Pancreas (tissue), 10 donors: Measurements from ENCODE around the gene PAX5. TPM values are rescaled to one million over a fixed set of nuclear protein-coding genes. Genes with fewer than 3 reads are reported as not detected.

ENCODE experiments used
- ATAC-seq, 4 donors: fragments of 200-7000 bp; cut with Tn5 transposase; one replicate each; pipeline versions ENCODE4 v1.8.0 to v1.9.1; 2020; ENCODE audit warnings: mild to moderate bottlenecking in 4 of 4, moderate library complexity in 4 of 4
- DNase-seq, 6 donors: peaks; one replicate each; pipeline ENCODE4 v3.0.0-alpha.2; 2020
- FAIRE-seq: peaks from 2 replicates; lab custom pipeline; 2012; peaks lifted over from hg19 to GRCh38; lab: Jason Lieb, UNC
- H3K27ac ChIP-seq, 4 donors: fragments of 200-600 bp; sonication (generic); 1 replicate in 3 of 4; 2 replicates in 1 of 4; pipeline versions ENCODE4 v1.5.0 to v1.8.0; 2020
- H3K27me3 ChIP-seq, 4 donors: fragments of 200-600 bp; one replicate each; pipeline ENCODE4 v1.8.0; 2021
- H3K36me3 ChIP-seq, 3 donors: fragments of 200-600 bp; sonication (generic) in 1 of 3; one replicate each; pipeline versions ENCODE4 v1.5.0 to v1.8.0; 2020 to 2021
- H3K4me1 ChIP-seq, 3 donors: fragments of 200-600 bp; one replicate each; pipeline ENCODE4 v1.8.0; 2021
- H3K4me3 ChIP-seq, 4 donors: fragments of 200-600 bp; sonication (generic) in 2 of 4; one replicate each; pipeline versions ENCODE4 v1.5.0 to v1.8.0; 2020 to 2021
- H3K9me3 ChIP-seq, 4 donors: fragments of 200-600 bp; one replicate each; pipeline ENCODE4 v1.8.0; 2021
- WGBS, 2 donors: extraction: QIAGEN DNeasy Blood & Tissue Kit; methylation state at CpG; one replicate each; pipeline ENCODE4 v1.1.7; 2013; 5-methylcytosine and 5-hydroxymethylcytosine counted together
- intact Hi-C, 3 donors: fragments of 100-400 bp; cut with DNase I; formaldehyde crosslinking; loops; one replicate each; pipeline versions ENCODE4 v1.11.1 to v1.14.2; 2022
- polyA plus RNA-seq, 2 donors: library from polyadenylated mRNA; stranded (reverse); fragments of 200-250 nt; gene quantifications; one replicate each; pipeline ENCODE4 v1.2.3, GENCODE V29; 2013
- total RNA-seq, 6 donors: library from RNA; stranded (reverse); fragmentation: NEBNext Ultra II Directional in 4 of 6; extraction: Animal tissue kit (Norgen Biotek cat#: 25700) in 4 of 6; gene quantifications; one replicate each; pipeline versions ENCODE4 v1.2.1 to v1.2.4, GENCODE V29; 2021 to 2023
- TF ChIP-seq, protein P1 (sequence below), 4 donors: fragments of 200-600 bp; sonication (generic) in 3 of 4; IDR thresholded peaks; one replicate each; pipeline versions ENCODE4 v1.5.0 to v1.8.0; 2021; ENCODE audit warnings: antibody characterized with exemption in 4 of 4
- donor health status: healthy with polysubstance abuse.
- donor health status: DM: no; HTN: no; CAD: no; lungs with moderate emphysema.
- donor health status: DM: no; HTN: no; CAD: no.
- donor health status: control.
- donor health status: control.
- donor health status: Bipolar disorder and iron deficiency.
- donor health status: DM: yes; HTN: yes; CAD: no.
- donor health status: DM: no; HTN: no; CAD: no.
- donor health status: DM: no; HTN: no; CAD: no.
- donor health status: DM: yes; HTN: yes; CAD: no.

PAX5 gene
- total and polyA plus RNA-seq, 8 donors = under 0.01 to 0.35 (median 0.28) TPM; not detected in 1

DNA sequence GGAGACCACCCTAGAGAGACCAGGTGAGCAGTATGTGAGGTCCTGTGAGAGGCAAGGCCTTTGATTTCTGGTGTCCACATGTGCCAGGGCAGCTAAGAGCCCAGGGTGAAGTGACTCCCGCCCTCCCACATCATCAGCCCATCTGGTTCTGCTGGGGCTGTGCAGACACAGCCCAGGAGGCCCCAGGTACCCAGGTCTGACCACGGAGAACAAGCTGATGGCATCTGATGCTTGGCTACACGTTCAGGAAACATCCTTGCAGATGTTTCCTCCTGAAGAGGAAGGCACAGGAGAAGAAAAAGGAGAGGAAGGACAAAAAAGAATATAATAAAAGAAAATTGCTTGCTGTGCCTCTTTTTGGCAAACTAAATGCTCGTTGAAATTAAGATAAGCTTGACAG lies 225.8 kb downstream of the PAX5 start:
- intact Hi-C loops = loop anchor here in 1 of 3 donors (10.0 kb wide), 1 partner anchor 63 kb away; no protein-coding TSS in a partner anchor
- no peaks in the 10 kb centered on the region for H3K27me3 ChIP-seq
- TF ChIP-seq, protein P1, sequence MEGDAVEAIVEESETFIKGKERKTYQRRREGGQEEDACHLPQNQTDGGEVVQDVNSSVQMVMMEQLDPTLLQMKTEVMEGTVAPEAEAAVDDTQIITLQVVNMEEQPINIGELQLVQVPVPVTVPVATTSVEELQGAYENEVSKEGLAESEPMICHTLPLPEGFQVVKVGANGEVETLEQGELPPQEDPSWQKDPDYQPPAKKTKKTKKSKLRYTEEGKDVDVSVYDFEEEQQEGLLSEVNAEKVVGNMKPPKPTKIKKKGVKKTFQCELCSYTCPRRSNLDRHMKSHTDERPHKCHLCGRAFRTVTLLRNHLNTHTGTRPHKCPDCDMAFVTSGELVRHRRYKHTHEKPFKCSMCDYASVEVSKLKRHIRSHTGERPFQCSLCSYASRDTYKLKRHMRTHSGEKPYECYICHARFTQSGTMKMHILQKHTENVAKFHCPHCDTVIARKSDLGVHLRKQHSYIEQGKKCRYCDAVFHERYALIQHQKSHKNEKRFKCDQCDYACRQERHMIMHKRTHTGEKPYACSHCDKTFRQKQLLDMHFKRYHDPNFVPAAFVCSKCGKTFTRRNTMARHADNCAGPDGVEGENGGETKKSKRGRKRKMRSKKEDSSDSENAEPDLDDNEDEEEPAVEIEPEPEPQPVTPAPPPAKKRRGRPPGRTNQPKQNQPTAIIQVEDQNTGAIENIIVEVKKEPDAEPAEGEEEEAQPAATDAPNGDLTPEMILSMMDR (IDR thresholded peaks at IDR 0.05) = no peak
- DNase-seq (no peak), ATAC-seq (no peak), FAIRE-seq (no peak)
- no peak overlapping the region for H3K27ac ChIP-seq
- H3K36me3 ChIP-seq = no peaks in the 10 kb centered on the region
- H3K4me1 ChIP-seq = no peaks in the 10 kb centered on the region
- no peaks in the 10 kb centered on the region for H3K9me3 ChIP-seq
- WGBS, 2 donors = 50 to 55% methylated on average over 4 of the region's 4 CpGs
- no peak overlapping the region for H3K4me3 ChIP-seq

DNA sequence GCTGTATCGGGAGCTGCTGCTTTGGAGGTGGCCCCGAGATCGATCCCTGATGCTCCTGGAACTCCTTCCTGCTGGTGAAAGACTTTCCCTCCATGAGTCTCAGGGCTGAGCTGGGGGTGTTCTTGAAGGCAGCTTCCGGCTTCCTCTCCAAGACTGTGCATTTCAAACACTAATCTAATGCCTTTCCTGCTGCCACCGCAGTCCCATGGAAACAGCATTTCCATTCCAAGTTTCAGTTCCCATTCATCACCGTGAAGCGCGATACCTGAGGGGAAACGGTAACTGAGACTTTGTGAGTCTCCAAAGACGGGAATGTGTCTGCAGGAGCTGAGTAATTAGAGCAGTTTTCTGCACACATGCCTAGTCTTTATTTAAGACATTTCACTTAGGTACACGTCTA lies 230.1 kb downstream of the PAX5 start:
- Histone ChIP-seq H3K9me3 (no peaks in the 10 kb centered on the region), H3K27ac (no peak overlapping the region), H3K4me1 (no peaks in the 10 kb centered on the region), H3K36me3 (no peaks in the 10 kb centered on the region), H3K4me3 (no peak overlapping the region), H3K27me3 (no peaks in the 10 kb centered on the region)
- WGBS, 2 donors = 51 to 57% methylated on average over 11 of the region's 11 CpGs
- TF ChIP-seq, protein P1 (IDR thresholded peaks at IDR 0.05) = no peak
- no peak for DNase-seq
- no peak for FAIRE-seq
- ATAC-seq = no peak
- intact Hi-C loops = loop anchor here in 1 of 3 donors (10.0 kb wide), 1 partner anchor 59 kb away; no protein-coding TSS in a partner anchor

DNA sequence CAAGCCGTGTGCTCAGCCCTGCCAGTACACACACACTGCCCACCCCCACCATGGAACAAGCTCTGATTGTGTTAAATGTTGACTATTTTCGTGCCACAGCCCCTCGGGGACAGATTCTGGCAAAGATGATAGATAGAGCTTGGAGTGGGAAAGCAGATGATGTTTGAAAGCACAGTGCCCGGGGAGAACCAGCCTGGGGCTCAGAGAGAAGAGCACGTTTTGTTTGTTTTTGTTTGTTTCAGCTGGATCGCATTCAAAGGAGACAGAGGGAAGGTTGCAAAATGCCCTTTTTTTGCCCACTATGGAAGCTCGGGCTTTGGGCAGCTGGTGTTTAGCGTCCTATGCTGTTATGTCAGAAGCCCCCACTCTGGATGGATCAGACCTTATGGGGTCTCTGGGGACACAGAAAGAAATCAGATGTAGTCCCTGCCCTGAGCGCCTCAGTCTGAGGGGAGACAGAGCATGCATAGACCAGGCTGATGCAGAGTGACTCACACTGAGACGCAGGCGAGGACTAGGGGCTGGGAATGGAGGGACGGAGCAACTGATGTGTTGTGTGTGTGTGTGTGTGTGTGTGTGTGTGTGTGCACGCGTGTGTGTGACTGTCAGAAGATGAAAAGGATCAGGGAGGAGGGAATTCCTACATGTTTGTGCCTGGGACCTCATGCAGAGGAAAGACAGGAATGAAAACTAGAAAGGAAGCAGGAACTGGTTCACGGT lies 231.7 kb downstream of the PAX5 start:
- H3K9me3 ChIP-seq = no peaks in the 10 kb centered on the region
- ATAC-seq = no peak
- no peak for DNase-seq
- H3K36me3 ChIP-seq = no peaks in the 10 kb centered on the region
- H3K4me1 ChIP-seq = no peaks in the 10 kb centered on the region
- H3K4me3 ChIP-seq = no peak overlapping the region
- FAIRE-seq = no peak
- TF ChIP-seq, protein P1 (IDR thresholded peaks at IDR 0.05) = no peak
- intact Hi-C loops = loop anchor here in 1 of 3 donors (10.0 kb wide), 1 partner anchor 58 kb away; no protein-coding TSS in a partner anchor
- 24 to 31% methylated on average over 15 of the region's 15 CpGs for WGBS, 2 donors
- H3K27me3 ChIP-seq = no peaks in the 10 kb centered on the region
- H3K27ac ChIP-seq = no peak overlapping the region

DNA sequence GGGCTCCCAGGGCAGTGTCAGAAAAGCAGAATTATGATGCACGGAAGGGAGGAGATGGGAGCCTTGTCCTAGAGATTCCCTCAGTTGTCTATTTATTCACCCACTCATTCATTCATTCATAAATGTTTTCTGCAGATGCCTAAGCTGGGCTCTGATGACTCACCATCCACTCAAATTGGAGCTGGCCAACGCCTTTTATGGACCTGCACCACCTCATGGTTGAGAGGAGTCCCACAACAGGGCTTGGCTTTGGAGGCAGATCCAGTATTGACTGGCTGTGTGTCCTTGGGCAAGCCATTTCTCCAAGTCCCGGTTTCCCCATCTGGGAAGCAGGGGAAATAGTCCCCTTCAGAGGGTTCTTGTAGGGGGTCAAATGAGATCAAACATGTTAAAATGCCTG lies 233.6 kb downstream of the PAX5 start:
- ATAC-seq (no peak), FAIRE-seq (no peak), DNase-seq (no peak)
- intact Hi-C loops = loop anchor here in 1 of 3 donors (10.0 kb wide), 1 partner anchor 56 kb away; no protein-coding TSS in a partner anchor
- no peaks in the 10 kb centered on the region for H3K27me3 ChIP-seq
- no peak overlapping the region for H3K4me3 ChIP-seq
- WGBS, 2 donors = 57 to 65% methylated on average over 3 of the region's 3 CpGs
- no peaks in the 10 kb centered on the region for H3K9me3 ChIP-seq
- H3K4me1 ChIP-seq = no peaks in the 10 kb centered on the region
- H3K27ac ChIP-seq = no peak overlapping the region
- H3K36me3 ChIP-seq = no peaks in the 10 kb centered on the region
- TF ChIP-seq, protein P1 (IDR thresholded peaks at IDR 0.05) = no peak
